ENCODE measurements around the gene MBD5. TPM values are rescaled to one million over a fixed set of nuclear protein-coding genes. Genes with fewer than 3 reads are reported as not detected.

Gene MBD5
- total and polyA plus RNA-seq, 4 donors = 5.7 to 140 (median 21.2) TPM

DNA sequence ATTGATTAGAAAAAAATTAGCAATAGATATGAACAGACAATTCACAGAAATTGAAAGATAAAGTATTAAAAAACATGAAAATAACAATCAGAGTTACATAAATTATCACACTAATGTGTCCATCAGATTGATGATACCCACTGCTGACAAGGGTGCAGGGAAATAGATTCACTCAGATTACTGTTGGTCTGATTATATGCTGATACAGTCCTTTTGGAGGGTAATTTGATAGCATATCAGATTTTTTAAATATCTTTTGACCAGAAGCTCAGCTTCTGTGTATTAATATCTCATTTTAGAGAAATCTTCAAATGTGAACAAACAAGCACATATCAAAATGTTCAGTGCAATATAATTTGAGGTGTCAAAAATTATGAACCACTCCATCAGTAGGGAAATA lies 465.8 kb downstream of the MBD5 start:
- ATAC-seq (ENCODE audit: insufficient read depth, low FRiP score) (no peak), DNase-seq (no peak)
- TF ChIP-seq, protein P1, sequence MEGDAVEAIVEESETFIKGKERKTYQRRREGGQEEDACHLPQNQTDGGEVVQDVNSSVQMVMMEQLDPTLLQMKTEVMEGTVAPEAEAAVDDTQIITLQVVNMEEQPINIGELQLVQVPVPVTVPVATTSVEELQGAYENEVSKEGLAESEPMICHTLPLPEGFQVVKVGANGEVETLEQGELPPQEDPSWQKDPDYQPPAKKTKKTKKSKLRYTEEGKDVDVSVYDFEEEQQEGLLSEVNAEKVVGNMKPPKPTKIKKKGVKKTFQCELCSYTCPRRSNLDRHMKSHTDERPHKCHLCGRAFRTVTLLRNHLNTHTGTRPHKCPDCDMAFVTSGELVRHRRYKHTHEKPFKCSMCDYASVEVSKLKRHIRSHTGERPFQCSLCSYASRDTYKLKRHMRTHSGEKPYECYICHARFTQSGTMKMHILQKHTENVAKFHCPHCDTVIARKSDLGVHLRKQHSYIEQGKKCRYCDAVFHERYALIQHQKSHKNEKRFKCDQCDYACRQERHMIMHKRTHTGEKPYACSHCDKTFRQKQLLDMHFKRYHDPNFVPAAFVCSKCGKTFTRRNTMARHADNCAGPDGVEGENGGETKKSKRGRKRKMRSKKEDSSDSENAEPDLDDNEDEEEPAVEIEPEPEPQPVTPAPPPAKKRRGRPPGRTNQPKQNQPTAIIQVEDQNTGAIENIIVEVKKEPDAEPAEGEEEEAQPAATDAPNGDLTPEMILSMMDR (IDR thresholded peaks at IDR 0.05; ENCODE audit: control extremely low read depth, extremely low read depth) = no peak
- Histone ChIP-seq H3K4me1 (ENCODE audit: control insufficient read depth in 5 of 5, insufficient read depth in 5 of 5, low read length in 5 of 5) (no peaks in the 10 kb centered on the region), H3K9ac (ENCODE audit: insufficient read depth in 1 of 2, low read length in 2 of 2) (no peak overlapping the region), H3K27me3 (ENCODE audit: control insufficient read depth in 3 of 3, insufficient read depth in 3 of 3, low read length in 2 of 3) (no peaks in the 10 kb centered on the region), H3K4me3 (no peak overlapping the region), H3K27ac (ENCODE audit: low read depth in 1 of 2, low read length in 1 of 2) (no peak overlapping the region), H3K36me3 (ENCODE audit: control insufficient read depth in 4 of 4, insufficient read depth in 4 of 4, low read length in 4 of 4) (peaks cover 4 to 18% (median 11%) of the 10 kb centered on the region in 4 donors), H3K9me3 (ENCODE audit: control insufficient read depth in 4 of 4, insufficient read depth in 3 of 4, low read length in 3 of 4) (peaks cover 0 to 3% (median 0%) of the 10 kb centered on the region in 4 donors)

DNA sequence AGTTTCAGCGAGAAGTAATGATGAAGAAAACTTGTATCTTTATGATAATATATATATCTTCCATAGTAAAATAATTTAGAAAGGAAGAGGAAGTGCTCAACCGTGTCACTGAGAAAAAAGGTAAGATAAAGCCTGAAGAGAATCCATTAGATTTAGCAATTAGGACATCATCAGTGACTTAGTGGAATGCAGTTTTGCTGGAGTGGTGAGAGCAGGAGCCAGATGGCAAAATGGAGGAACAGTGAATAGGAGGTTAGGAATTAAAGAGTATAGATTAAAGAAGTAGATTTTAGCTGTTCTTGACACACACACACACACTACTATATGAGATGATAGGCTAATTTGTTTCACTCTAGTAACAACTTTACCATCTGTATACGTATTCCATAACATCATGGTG lies 466.5 kb downstream of the MBD5 start:
- 91 to 93% methylated on average over 3 of the region's 3 CpGs for WGBS, 2 donors
- no peak overlapping the region for H3K4me3 ChIP-seq
- no peak overlapping the region for H3K9ac ChIP-seq (ENCODE audit: insufficient read depth in 1 of 2, low read length in 2 of 2)
- no peak for ATAC-seq (ENCODE audit: insufficient read depth, low FRiP score)
- DNase-seq = no peak
- H3K27ac ChIP-seq (ENCODE audit: low read depth in 1 of 2, low read length in 1 of 2) = no peak overlapping the region
- H3K27me3 ChIP-seq (ENCODE audit: control insufficient read depth in 3 of 3, insufficient read depth in 3 of 3, low read length in 2 of 3) = no peaks in the 10 kb centered on the region
- no peaks in the 10 kb centered on the region for H3K4me1 ChIP-seq (ENCODE audit: control insufficient read depth in 5 of 5, insufficient read depth in 5 of 5, low read length in 5 of 5)
- TF ChIP-seq, protein P1 (IDR thresholded peaks at IDR 0.05; ENCODE audit: control extremely low read depth, extremely low read depth) = no peak
- peaks cover 0 to 3% (median 0%) of the 10 kb centered on the region in 4 donors for H3K9me3 ChIP-seq (ENCODE audit: control insufficient read depth in 4 of 4, insufficient read depth in 3 of 4, low read length in 3 of 4)
- H3K36me3 ChIP-seq (ENCODE audit: control insufficient read depth in 4 of 4, insufficient read depth in 4 of 4, low read length in 4 of 4) = peaks cover 4 to 20% (median 11%) of the 10 kb centered on the region in 4 donors

DNA sequence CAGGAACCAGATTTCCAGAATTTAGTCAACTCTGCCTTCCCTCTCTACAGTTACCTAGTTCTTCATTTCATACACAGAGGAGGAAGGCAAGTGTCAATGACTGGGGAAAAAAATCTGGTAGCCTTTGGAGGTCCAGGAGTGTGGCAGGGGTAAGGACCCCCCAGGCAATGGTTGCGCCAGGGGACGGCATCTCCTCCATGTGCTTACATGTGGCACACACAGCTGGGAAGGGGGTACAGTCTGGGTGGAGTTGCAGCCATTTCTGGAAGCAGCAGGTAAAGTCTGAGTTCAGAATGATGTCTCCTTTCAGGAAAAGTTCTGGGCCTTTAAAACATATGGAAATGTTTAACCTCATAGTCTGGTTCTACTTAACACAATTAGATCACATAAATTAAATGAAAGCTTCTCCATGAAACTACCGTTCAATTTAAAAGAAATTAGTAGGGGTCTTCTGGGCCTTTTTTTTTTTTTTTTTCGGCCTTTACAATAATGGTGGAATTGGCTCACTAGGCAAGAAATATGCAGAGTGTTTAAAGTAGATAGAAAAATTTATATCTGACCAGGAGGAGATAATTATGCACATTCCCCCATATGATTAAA lies 470.0 kb downstream of the MBD5 start:
- Histone ChIP-seq H3K9me3 (ENCODE audit: control insufficient read depth in 4 of 4, insufficient read depth in 3 of 4, low read length in 3 of 4) (peaks cover 0 to 3% (median 0%) of the 10 kb centered on the region in 4 donors), H3K27me3 (ENCODE audit: control insufficient read depth in 3 of 3, insufficient read depth in 3 of 3, low read length in 2 of 3) (no peaks in the 10 kb centered on the region), H3K36me3 (ENCODE audit: control insufficient read depth in 4 of 4, insufficient read depth in 4 of 4, low read length in 4 of 4) (peaks cover 4 to 20% (median 9%) of the 10 kb centered on the region in 4 donors), H3K4me3 (no peak overlapping the region), H3K9ac (ENCODE audit: insufficient read depth in 1 of 2, low read length in 2 of 2) (no peak overlapping the region), H3K4me1 (ENCODE audit: control insufficient read depth in 5 of 5, insufficient read depth in 5 of 5, low read length in 5 of 5) (no peaks in the 10 kb centered on the region), H3K27ac (ENCODE audit: low read depth in 1 of 2, low read length in 1 of 2) (no peak overlapping the region)
- TF ChIP-seq, protein P1 (IDR thresholded peaks at IDR 0.05; ENCODE audit: control extremely low read depth, extremely low read depth) = no peak
- ATAC-seq (ENCODE audit: insufficient read depth, low FRiP score) (no peak), DNase-seq (no peak)
- 96 to 97% methylated on average over 4 of the region's 4 CpGs for WGBS, 2 donors
